ENCODE measurements around the gene DCC.

The DCC gene

GRCh38 chr18:52829876-52830405, 489.9 kb downstream of the DCC start:
- Mint-ChIP-seq H3K27me3 (ENCODE audit: low read depth) (no peaks in the 10 kb centered on the region), H3K27ac (no peak overlapping the region), H3K4me3 (no peak overlapping the region), H3K36me3 (ENCODE audit: low read depth) (no peaks in the 10 kb centered on the region), H3K4me1 (no peaks in the 10 kb centered on the region), H3K9me3 (no peaks in the 10 kb centered on the region)
- TF ChIP-seq CTCF (IDR thresholded peaks at IDR 0.05; ENCODE audit: unreplicated experiment in 3 of 3): no peak

- no peaks in the 10 kb centered on the region for H3K9me3 Mint-ChIP-seq
- no peak overlapping the region for H3K27ac Mint-ChIP-seq
- no peak for TF ChIP-seq CTCF (IDR thresholded peaks at IDR 0.05; ENCODE audit: unreplicated experiment in 3 of 3)
- no peaks in the 10 kb centered on the region for H3K4me1 Mint-ChIP-seq
- H3K4me3 Mint-ChIP-seq: no peak overlapping the region
- no peaks in the 10 kb centered on the region for H3K36me3 Mint-ChIP-seq (ENCODE audit: low read depth)
- H3K27me3 Mint-ChIP-seq (ENCODE audit: low read depth): no peaks in the 10 kb centered on the region
Observed at GRCh38 chr18:52844323-52844722, 504.3 kb downstream of the DCC start.

- no peaks in the 10 kb centered on the region for H3K36me3 Mint-ChIP-seq (ENCODE audit: low read depth)
- no peaks in the 10 kb centered on the region for H3K27me3 Mint-ChIP-seq (ENCODE audit: low read depth)
- H3K9me3 Mint-ChIP-seq: no peaks in the 10 kb centered on the region
- no peak for TF ChIP-seq CTCF (IDR thresholded peaks at IDR 0.05; ENCODE audit: unreplicated experiment in 3 of 3)
- no peaks in the 10 kb centered on the region for H3K4me1 Mint-ChIP-seq
- no peak overlapping the region for H3K4me3 Mint-ChIP-seq
- no peak overlapping the region for H3K27ac Mint-ChIP-seq
Observed at GRCh38 chr18:52845036-52845435, 505.0 kb downstream of the DCC start.

GRCh38 chr18:52850031-52850560, 510.1 kb downstream of the DCC start:
- H3K36me3 Mint-ChIP-seq (ENCODE audit: low read depth): no peaks in the 10 kb centered on the region
- H3K4me1 Mint-ChIP-seq: no peaks in the 10 kb centered on the region
- H3K27ac Mint-ChIP-seq: no peak overlapping the region
- TF ChIP-seq CTCF (IDR thresholded peaks at IDR 0.05; ENCODE audit: unreplicated experiment in 3 of 3): no peak
- H3K9me3 Mint-ChIP-seq: no peaks in the 10 kb centered on the region
- H3K27me3 Mint-ChIP-seq (ENCODE audit: low read depth): no peaks in the 10 kb centered on the region
- no peak overlapping the region for H3K4me3 Mint-ChIP-seq

- no peaks in the 10 kb centered on the region for H3K4me1 Mint-ChIP-seq
- no peaks in the 10 kb centered on the region for H3K36me3 Mint-ChIP-seq (ENCODE audit: low read depth)
- H3K27ac Mint-ChIP-seq: no peak overlapping the region
- H3K4me3 Mint-ChIP-seq: no peak overlapping the region
- TF ChIP-seq CTCF (IDR thresholded peaks at IDR 0.05; ENCODE audit: unreplicated experiment in 3 of 3): no peak
- no peaks in the 10 kb centered on the region for H3K27me3 Mint-ChIP-seq (ENCODE audit: low read depth)
- H3K9me3 Mint-ChIP-seq: no peaks in the 10 kb centered on the region
Observed at GRCh38 chr18:52861558-52861957, 521.6 kb downstream of the DCC start.

GRCh38 chr18:52869349-52869923, 529.4 kb downstream of the DCC start:
- Mint-ChIP-seq H3K4me1 (no peaks in the 10 kb centered on the region), H3K4me3 (no peak overlapping the region), H3K27me3 (ENCODE audit: low read depth) (no peaks in the 10 kb centered on the region), H3K9me3 (no peaks in the 10 kb centered on the region), H3K36me3 (ENCODE audit: low read depth) (no peaks in the 10 kb centered on the region), H3K27ac (no peak overlapping the region)
- TF ChIP-seq CTCF (IDR thresholded peaks at IDR 0.05; ENCODE audit: unreplicated experiment in 3 of 3): no peak

All from nephron (organoid).